GM12891 (cell line): Measurements from ENCODE around the gene TFF1.

Experiments used
- PAX5 ChIP-seq: IDR thresholded peaks from 2 replicates; pipeline ENCODE4 v1.6.1; 2011; ENCODE audit warnings: low read length, moderate library complexity, mild to moderate bottlenecking; ENCODE audit not compliant: insufficient read depth, severe bottlenecking
- POLR2A ChIP-seq: IDR thresholded peaks from 2 replicates; pipeline ENCODE4 v1.6.1; 2011; ENCODE audit warnings: low read depth, low read length, control low read depth
- POLR2AphosphoS5 ChIP-seq: IDR thresholded peaks from 2 replicates; pipeline ENCODE4 v1.6.1; 2011; ENCODE audit warnings: low read depth, low read length, control low read depth
- POU2F2 ChIP-seq: IDR thresholded peaks from 2 replicates; pipeline ENCODE4 v1.6.1; 2011; ENCODE audit warnings: low read depth, mild to moderate bottlenecking, control low read depth, low read length, moderate library complexity
- SPI1 ChIP-seq: IDR thresholded peaks from 2 replicates; pipeline ENCODE4 v1.6.1; 2011; ENCODE audit warnings: low read depth, low read length, control low read depth
- TAF1 ChIP-seq: IDR thresholded peaks from 2 replicates; pipeline ENCODE4 v1.6.1; 2011; ENCODE audit warnings: low read depth, low read length, control low read depth

DNA sequence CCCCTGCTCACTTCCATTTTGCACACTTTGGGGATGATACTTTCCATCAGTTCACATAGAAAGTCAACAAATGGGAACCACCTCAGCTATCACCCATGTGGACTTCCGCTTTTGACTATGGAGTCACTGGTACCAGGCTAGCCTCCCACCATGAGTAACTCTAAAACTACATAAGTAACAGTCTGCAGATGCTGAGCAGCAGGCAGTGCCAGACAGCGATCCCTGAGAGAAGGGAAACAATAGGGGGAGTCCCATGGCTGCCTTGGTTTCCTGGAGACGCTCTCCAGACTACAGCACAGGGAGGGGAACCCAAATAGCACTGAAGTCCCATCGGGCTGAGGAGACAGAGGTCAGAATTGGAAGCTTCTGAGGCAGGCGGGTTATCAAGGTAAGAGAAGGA is 12.7 kb downstream of the TFF1 start:
- no peak for TF ChIP-seq POLR2AphosphoS5
- TF ChIP-seq POLR2A: no peak
- TF ChIP-seq TAF1: no peak
- no peak for TF ChIP-seq PAX5
- no peak for TF ChIP-seq SPI1
- no peak for TF ChIP-seq POU2F2
